Measurements from ENCODE around the gene EHD1.

EHD1 gene

DNA sequence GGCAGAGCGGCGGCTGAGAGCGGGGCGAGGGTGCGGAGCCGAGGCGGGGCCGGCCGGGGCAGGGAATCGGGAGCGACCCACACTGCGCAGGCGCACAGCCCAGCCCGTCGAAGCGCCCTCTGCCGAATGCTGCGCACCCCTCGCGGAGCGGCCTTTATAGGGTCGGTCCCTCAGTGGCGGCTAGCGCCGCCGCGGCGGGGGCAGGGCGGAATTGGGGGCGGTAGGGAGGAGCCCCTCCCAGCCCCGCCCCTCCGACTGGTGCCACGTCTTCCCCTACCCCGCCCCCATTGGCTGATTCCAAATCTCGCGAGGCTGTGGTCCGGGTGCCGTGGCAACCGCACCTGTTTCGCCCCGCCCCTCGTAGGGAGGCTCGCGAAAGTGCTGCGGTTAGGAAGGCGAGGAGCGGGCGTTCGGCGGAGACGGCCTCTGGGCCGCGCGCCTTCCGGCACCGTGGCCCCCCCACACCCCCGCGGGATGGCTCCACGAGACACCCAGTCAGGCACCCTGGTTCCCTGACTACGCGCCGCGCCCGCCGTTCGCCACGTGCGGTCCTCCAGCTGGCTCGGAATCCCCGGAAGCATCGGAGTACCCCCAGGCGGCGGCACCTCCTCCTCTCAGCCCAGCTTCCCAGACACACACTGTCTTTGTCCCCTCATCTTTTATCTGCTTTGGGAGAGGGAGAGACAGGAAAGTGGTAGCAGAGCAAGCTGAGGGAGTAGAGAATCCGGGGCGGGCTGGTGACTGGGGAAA, at the start of gene EHD1:
EHD1 (minus strand) TSS at position 128 of the 750 bp plus-strand sequence. CDS start 157 bp downstream, outside the sequence.
- peak; percentile 99 for DNase-seq (ENCODE audit: low read depth in 2 of 2)

DNA sequence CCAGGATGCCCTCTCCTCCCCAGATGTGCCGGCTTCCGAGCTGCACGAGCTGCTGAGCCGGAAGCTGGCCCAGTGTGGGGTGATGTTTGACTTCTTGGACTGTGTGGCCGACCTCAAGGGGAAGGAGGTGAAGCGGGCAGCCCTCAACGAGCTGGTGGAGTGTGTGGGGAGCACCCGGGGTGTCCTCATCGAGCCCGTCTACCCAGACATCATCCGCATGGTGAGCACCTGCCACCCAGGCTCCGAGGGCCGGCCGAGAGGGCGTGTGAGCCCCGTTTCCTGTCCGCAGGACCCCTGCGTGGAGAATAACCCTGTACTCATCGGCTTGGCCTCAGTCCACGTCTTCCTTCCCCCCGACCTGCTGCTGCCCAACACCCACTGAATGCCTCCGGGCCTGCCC, 48.3 kb upstream of the EHD1 start:
- no peak for DNase-seq (ENCODE audit: low read depth in 2 of 2)

DNA sequence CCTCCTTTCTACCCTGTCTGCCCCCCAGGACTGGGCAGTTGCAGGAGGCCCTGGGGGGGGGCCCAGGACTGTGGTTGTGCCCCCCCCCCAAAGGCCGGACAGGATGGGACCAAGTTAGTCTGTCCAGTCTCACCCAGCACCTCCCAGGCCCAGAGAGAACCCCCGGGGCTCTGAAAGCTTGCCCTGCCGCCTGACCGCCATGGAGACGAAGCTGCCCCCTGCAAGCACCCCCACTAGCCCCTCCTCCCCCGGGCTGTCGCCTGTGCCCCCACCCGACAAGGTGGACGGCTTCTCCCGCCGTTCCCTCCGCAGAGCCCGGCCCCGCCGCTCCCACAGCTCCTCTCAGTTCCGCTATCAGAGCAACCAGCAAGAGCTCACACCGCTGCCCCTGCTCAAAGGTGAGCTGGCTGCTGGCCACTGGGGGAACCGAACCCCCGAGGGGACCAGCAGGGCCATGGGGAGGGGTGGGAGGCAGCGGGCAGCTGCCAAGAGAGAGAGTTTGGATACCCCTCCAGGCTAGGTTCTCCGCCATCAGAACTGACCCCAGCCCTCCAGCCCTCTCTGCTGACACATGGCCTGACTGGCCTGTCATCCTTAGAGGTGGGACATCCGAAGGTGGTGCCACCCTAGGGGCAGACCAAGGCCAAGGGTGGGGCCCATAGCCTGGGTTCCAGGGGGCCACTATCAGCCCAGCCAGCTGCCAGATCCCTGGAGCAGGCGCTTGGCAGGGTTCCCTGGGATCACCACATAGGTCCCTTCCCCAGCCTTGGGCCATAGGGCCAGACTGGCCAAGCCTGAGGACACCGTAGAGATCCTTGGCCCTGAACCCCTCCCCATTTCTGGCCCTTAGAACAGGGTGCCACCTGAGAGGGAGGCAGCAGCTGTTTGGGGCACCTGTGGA, 47.4 kb upstream of the EHD1 start:
- DNase-seq (ENCODE audit: low read depth in 2 of 2) = no peak

DNA sequence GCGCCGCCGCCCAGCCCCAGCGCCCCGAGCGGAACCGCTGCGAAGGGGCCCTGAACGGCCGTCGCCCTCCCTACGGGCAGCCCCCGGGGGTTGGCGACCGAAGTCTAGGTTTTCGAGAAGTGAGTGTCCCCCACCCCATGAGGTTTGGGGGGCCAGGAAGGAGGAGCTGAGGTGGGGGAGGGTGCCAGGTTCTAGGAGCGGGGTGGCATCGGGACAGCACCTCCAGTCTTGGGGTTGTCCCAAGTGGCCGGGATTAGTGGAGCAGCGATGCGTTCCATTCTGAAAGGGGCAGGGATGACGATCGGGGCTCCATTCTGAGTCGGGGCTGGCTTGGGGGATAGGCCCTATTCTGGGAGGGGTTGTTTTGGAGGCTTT, 46.5 kb upstream of the EHD1 start:
- DNase-seq (ENCODE audit: low read depth in 2 of 2) = no peak

DNA sequence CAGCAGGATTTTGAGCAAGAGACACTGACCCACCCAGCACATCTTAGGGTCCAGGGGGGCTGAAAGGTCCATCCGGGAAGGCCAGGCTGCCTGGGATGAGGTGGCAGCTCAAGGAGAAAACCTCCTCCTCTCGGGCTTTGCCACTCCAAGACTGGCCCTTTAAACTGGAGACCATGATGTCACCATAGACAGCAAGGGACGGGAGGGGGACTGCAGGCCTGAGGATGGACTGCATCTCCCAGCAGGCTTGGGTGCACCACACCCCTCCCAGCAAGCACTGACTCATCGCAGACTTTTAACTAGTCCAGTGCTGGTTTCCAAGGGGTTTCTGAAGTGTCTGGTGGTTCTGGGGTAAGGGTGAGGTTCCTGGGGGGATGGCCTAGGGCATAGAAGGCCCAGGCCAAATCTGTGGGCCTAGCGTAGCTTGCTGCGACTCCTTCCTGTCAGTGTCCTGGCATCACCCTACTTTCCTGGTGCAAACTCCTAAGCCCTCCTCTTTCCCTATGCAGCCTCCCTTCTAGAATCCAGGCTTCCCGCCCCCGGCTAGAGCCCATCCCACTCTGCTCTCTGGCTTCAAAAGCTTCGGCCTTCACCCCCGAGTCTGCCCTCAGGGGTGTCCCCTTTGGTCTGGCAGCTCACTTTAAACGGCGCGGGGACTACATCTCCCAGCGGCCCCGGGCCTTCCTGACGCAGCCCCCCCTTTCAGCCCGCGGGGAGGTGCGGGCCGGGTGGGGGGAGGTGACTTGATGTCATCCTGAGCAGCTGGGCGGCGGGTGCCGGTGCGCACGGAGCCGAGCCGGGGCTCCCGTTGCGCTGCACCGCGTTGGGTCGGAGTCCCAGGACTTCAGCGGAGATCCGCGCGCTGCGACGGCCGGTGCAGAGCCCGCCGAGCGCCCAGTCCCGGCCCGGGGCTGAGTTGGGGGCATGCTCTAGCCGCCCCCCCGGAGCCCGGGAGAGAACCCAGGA, 45.8 kb upstream of the EHD1 start, which contains the start of gene PPP2R5B:
PPP2R5B (plus strand) TSS at position 746 of the 966 bp plus-strand sequence. CDS start 1,046 bp downstream, outside the sequence.
- peak; percentile 78 to 81 for DNase-seq (ENCODE audit: low read depth in 2 of 2)

DNA sequence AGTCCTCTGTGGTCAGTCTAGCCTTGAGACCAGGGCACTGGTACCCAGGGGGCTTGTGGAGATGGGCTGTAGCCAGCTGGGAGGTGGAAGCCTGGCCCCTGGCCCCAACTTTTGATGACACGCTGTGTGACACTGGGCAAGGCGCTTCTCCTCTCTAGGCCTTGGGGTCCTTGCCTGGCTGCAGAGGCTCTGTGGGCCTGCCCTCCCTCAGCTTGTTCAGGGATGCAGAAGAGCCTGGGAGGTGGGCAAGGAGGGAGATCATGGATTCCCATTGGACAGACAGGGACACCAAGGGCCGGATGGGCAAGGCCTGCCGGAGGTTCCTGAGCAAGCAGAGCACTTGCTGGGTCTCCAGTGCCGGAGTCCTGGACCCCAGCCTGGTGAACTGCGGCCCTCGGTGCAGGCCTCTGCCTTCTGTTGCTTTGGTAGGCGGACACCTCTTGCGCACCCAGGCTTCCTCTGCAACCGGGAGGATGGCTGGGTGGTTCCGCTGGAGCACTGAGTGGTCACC, 44.8 kb upstream of the EHD1 start:
- no peak for DNase-seq (ENCODE audit: low read depth in 2 of 2)

DNA sequence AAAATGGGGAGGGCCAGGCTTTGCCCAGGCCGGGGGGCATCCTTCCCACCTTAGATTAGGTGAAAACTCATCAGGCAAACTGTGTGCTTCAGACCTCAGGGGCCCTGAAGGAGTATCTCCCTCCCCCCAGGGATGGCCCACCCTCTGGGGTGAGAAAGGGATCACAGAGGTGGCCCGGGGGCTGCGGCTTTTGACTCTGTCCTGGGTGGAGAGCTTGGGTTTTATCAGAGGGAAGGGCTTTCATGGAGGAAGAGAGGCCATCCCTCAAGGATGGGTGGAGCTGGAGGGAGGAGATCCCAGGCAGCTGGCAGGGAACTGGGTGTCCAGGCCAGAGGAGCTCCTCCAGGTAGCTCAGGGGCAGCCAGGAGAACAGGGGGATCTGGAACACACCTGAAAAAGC, 43.0 kb upstream of the EHD1 start:
- DNase-seq (ENCODE audit: low read depth in 2 of 2) = no peak

DNA sequence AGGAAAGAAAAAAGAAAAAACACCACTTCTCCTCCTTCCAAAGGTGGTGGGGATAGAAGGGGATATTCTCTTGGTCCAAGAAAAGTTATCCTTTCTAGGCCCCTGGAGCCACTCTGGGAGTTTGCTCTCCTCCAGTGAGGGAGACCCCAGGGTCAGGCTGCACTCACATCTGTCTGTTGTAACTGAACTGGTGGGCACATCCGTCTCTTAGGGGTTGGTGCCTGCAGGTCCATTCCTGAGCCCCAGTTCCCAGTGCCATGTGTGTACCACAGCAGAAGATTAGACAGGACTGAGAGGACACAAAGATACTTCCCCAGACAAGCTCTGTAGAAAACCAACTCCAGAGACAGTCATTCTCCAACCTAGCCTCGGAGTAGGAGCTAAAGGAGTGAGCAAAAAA, 41.7 kb upstream of the EHD1 start:
- DNase-seq (ENCODE audit: low read depth in 2 of 2) = no peak

DNA sequence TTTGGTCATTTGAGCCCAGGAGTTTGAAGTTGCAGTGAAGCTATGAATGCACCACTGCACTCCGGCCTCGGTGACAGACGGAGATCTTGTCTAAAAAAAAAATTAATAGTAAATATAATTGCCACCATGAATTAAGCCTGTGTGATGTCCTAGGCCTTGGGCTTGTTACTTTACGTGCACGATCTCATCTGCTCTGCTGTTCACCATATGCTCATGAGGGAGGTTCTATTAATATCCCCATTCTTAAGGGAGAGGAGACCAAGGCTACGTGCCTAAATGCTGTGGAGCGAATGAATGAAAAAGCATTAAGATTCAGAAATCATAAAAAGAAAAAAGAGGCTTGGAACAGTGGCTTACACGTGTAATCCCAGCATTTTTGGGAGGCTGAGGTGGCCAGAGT, 41.2 kb upstream of the EHD1 start:
- DNase-seq (ENCODE audit: low read depth in 2 of 2) = no peak

DNA sequence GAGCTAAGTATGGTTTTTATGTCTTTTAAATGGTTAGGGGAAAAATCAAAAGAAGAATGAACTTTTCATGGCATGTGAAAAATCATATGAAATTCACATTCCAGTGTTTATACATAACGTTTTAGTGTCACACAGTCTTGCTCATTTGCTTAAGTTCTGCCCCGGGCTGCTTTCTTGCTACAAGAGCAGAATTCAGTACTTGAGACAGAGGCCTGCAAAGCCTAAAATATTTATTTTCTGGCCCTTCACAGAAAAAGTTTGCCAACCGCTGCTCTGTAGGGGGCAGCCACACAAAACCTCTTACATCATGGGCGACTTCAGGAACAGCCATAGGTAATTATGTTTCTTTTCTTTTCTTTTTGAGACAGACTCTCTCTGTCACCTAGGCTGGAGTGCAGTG, 39.6 kb upstream of the EHD1 start:
- no peak for DNase-seq (ENCODE audit: low read depth in 2 of 2)

DNA sequence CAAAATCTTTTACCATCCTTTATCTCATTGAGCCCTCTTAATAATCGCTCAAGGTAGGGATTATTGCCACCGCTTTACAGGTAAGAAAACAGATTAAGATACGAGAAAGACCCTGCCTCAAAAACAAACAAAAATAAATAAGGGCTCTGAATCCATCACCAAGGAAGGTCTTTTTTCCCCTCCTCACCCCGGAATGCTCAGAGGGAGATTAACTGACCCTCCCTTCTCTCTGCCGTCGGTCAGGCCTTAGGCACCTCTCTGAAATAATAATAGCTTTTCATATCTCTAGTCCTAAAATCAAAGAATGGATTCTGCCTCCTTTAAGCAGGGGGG, 39.2 kb upstream of the EHD1 start:
- DNase-seq (ENCODE audit: low read depth in 2 of 2) = no peak

DNA sequence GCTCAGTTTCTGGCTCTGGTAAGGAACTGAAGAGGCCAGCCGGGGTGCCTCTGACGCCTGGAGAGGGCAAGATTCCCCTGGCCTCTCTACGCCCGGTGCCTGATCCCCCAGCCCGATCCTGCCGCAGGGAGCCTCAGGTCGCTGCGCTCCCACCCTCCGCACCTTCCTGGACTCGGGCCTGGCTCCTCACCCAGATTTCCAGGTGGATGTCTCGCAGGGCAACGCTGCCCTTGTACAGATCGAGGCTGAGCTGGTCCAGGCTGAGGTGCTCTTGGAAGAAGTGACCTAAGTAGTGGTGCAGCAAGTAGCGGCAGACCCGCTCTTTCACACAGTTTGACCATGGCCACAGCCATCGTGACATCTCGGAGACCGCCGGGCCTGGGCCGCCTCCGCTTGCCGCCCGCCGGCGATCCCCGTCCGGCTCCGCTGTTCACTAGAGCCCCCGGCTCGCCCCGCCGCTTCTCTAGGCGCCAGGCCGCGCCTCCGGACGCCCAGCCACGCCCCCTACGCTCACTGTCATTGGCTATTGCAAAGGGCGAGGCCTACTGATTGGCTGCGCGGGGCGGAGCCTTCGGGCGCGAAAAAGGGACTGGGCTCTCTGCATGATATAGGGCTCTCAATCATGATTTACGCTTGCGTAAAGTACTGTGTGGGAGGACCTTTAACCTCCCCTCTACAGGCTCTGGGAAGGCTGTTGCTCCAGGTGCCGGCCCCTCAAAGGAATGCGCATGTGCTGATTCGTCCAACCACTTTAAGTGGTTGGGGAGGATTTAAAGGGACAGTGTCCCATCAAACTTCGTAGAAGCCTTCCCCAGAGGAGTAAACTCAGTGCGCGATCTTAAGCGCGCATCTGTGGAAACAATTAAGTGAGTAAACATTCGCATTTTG, 38.6 kb upstream of the EHD1 start, which contains the start of gene ATG2A:
ATG2A (minus strand) TSS at position 435 of the 888 bp plus-strand sequence; CDS start at position 361, 74 bp downstream.
- DNase-seq (ENCODE audit: low read depth in 2 of 2) = peak; percentile 98

DNA sequence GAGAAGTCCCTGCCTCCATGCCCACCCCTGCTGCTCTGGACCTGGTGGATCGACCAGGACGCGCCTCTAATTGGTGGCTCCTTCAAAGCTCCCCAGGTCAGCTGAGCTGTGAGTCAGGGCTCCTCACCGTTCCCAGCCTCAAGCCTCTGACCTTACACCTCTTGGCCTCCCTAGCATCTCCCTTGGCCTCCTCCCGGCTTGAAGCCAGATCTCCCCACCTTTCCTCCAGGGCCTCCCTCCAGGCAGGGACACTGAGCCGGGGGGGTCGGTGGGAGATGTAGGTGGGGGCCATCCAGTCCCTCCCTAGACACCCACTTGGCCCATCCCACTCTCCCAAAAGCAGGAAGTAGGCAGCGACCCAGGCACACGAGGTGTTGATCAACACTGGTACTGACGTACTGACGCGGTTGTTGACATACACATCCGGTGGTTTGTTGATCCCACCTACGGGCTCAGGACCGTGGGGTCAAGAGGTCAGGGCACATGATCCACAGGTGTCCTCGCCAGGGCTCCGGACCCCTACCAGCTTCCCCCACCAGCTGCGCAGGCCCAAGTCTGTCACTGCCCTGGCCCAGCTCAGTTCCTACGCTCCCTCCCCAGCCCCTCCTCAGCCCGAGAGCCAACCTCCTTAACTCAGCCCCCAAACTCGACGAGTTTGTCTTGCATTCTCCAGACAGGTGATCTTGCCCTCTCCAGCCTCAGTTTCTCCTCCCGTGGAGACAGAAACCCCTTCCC, 37.8 kb upstream of the EHD1 start:
- DNase-seq (ENCODE audit: low read depth in 2 of 2) = no peak

DNA sequence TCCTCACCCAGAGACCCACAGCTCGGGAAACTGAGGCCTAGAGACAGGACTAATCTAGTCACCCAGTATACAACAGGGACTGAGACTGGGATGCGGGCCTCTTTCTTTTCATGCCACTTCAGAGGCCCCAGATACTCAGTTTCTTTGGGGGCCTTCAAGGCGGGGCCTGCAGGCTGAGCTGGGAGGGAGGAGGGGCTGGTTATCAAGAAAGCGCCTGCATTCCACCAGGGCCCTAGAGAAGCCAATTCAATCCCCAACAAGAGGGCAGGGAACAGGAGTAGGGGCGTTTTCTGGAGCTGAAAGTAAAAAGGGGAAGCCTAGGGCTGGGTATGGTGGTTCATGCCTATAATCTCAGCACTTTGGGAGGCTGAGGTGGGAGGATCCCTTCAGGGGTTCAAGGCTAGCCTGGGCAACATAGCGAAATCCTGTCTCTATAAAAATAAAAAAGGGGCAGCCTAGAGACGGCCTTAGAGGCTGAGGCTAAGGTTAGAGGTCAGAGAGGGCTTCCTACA, 37.0 kb upstream of the EHD1 start:
- no peak for DNase-seq (ENCODE audit: low read depth in 2 of 2)

DNA sequence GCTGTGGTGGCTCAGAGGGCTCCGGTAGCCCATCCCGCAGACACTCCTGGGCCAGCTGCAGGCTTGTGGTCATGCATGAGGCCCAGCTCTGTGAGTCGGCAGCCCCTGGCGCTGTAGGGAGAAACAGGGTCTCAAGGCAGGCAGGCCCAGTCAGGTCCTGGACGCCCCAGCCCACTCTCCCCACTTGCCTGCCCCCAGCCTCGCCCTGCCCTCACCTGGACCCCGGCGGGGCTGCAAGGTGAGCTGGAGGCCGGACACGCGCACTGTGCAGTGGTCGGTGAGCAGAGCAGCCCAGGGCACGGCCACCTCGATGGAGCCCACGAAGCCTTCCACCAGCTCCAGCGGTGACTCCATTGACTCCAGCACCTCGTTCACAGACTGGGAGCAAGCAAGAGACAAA, 35.7 kb upstream of the EHD1 start:
- no peak for DNase-seq (ENCODE audit: low read depth in 2 of 2)

DNA sequence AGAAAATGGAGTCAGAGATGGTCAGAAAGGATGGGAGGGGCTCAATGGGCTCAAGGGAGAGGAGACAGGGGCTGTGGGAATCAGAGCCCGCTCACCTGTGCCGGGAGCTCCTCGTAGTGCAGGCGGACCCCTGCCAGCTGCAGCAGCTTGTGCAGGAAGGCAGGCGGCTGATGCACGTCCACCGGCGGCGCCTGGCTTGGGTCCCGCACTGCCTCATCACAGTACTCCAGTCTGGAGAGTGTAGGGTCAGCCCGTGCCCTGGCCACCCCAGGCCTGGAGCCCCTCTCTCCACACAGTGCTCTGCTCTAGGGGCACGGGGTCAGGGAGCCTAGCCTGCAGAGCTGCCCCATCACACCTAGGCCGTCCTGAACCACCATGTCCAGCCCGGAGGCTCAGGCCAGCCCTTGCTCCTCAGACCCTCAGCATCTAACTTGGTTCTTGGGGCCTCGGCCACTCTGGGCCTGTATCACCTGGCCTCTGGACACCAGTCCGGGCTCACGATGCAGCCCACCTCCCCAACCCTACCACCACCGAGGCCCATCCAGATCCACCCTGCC, 34.8 kb upstream of the EHD1 start:
- no peak for DNase-seq (ENCODE audit: low read depth in 2 of 2)

DNA sequence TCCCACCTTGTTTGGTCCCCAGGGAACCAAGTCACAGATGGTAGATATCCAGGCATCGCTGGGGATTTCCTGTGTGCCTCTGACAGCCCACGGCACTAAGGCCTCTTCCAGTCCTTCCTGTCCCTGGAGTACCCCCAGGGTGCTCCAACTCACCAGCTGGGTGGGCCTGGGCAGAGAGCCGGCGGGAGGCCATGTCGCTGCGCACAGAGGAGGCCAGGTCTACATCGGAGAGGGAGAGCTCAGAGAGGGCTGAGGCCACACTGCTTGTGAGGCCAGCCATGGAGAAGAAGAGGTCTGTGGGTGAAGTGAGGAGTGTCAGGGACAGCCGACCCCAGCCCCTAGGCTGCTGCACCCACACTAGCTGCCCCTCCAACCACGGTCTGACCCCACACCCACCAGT, 33.3 kb upstream of the EHD1 start:
- DNase-seq (ENCODE audit: low read depth in 2 of 2) = no peak

DNA sequence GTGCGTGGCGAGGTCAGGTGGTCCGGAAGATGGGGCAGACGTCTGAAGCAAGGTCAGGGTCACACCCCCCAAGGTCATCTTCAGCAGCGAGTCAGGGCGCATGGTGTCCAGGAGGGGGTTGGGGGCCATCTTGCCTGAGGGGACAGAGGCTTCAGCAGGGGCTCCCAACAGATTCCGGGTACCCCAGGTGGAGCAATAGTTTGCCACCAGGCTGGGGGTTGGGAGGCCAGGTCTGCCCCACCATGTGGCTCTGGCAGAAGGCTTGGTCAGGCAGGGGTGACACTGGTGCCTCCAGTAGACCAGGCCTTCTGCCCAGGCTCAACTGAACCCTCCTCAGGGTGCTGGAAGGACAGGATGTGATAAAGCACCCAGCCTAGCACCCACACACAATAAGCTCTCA, 32.7 kb upstream of the EHD1 start:
- no peak for DNase-seq (ENCODE audit: low read depth in 2 of 2)

DNA sequence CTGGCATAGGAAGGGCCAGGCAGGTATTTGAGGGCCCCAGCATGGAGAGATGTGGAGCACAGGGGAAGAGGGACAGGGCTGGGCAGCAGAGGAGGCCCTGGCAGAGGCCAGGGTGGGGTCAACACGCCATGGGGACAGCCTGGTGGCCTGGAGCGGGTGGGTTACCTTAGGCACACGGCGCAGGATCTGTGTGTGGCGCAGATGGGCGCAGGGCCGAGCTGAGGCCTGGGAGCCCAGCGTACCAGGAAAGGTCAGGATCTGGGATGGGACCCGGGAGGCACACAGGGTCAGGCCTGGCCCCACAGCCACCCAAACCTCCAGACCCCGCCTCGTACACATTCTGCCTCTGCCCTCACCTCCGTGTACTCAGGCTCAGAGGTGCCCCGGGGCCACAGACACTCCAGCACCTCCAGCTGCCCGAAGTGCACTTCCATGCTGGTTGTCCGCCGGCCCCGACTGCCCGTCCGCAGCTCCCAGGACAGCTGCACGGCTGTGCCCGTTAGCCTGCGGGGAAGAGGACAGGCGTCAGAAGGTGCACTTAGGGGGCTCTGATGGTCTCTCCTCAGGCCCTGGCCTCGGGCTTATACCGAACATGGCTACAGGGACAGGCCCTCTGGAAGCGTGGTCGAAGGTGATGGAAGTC, 32.2 kb upstream of the EHD1 start:
- DNase-seq (ENCODE audit: low read depth in 2 of 2) = no peak
